HG02938 (cell line): ENCODE measurements around the gene DSN1.

Source experiments
- ATAC-seq: cut with Tn5 transposase; IDR thresholded peaks from one replicate; pipeline ENCODE4 v1.9.1; 2021; ENCODE audit warnings: mild to moderate bottlenecking, moderate library complexity; ENCODE audit not compliant: unreplicated experiment

DSN1 gene

GRCh38 chr20:36796117-36796516 is 22.6 kb upstream of the DSN1 start:
- ATAC-seq, result no peak

GRCh38 chr20:36795691-36796090 is 22.1 kb upstream of the DSN1 start:
- ATAC-seq, result no peak

GRCh38 chr20:36794116-36794474 is 20.5 kb upstream of the DSN1 start:
- ATAC-seq, result no peak

GRCh38 chr20:36793294-36794115 is 19.9 kb upstream of the DSN1 start:
- no peak for ATAC-seq

- ATAC-seq, result no peak
Measured at GRCh38 chr20:36792422-36792821, 18.9 kb upstream of the DSN1 start.

- ATAC-seq, result no peak
Measured at GRCh38 chr20:36791862-36792261, 18.3 kb upstream of the DSN1 start.

GRCh38 chr20:36786663-36787062 is 13.1 kb upstream of the DSN1 start:
- ATAC-seq, result no peak

GRCh38 chr20:36786246-36786645 is 12.7 kb upstream of the DSN1 start:
- ATAC-seq, result no peak

GRCh38 chr20:36785308-36785707 is 11.7 kb upstream of the DSN1 start:
- ATAC-seq, result no peak

GRCh38 chr20:36784900-36785299 is 11.3 kb upstream of the DSN1 start:
- no peak for ATAC-seq

- no peak for ATAC-seq
Measured at GRCh38 chr20:36784116-36784515, 10.6 kb upstream of the DSN1 start.

- ATAC-seq, result no peak
Measured at GRCh38 chr20:36779656-36780025, 6.1 kb upstream of the DSN1 start.

GRCh38 chr20:36778831-36779655 is 5.5 kb upstream of the DSN1 start:
- ATAC-seq, result no peak

- ATAC-seq, result no peak
Measured at GRCh38 chr20:36777576-36777975, 4.0 kb upstream of the DSN1 start.

GRCh38 chr20:36777167-36777566 is 3.6 kb upstream of the DSN1 start:
- ATAC-seq, result no peak

GRCh38 chr20:36775826-36776225 is 2.3 kb upstream of the DSN1 start:
- no peak for ATAC-seq

- no peak for ATAC-seq
Measured at GRCh38 chr20:36775196-36775595, 1.6 kb upstream of the DSN1 start.

- peak; percentile 10 for ATAC-seq
Measured at GRCh38 chr20:36773107-36773596, 411 bp downstream of the DSN1 start.

- ATAC-seq, result no peak
Measured at GRCh38 chr20:36770680-36771079, 2.9 kb downstream of the DSN1 start.

- no peak for ATAC-seq
Measured at GRCh38 chr20:36768768-36769430, 4.7 kb downstream of the DSN1 start.

- ATAC-seq, result no peak
Measured at GRCh38 chr20:36761125-36761524, 12.4 kb downstream of the DSN1 start.

- no peak for ATAC-seq
Measured at GRCh38 chr20:36760647-36761046, 12.9 kb downstream of the DSN1 start.
